Stimulated activated naive B cell treated with anti-CD40 and anti-IgM and Interleukin-4, amounts not matched to agents 10 μg/mL and 1 μg/mL and 100 μg/mL, for 72 hours (primary cell): ENCODE data around the gene CANX.

Experiments used
- ATAC-seq, 2 donors: fragments of 150-1000 bp; cut with Tn5 transposase; replicated peaks; 2 replicates each; pipeline ENCODE4 v1.10.0; 2021; ENCODE audit warnings: moderate library complexity in 1 of 2
- DNase-seq: peaks from one replicate; pipeline ENCODE4 v3.0.0; 2021
- H3K27ac Mint-ChIP-seq: one replicate; pipeline ENCODE4 v1.8.0; 2022; ENCODE audit warnings: mild to moderate bottlenecking, mixed read lengths
- H3K27me3 Mint-ChIP-seq, 2 donors: one replicate each; pipeline ENCODE4 v1.8.0; 2022; ENCODE audit warnings: mixed read lengths in 2 of 2
- H3K36me3 Mint-ChIP-seq, 2 donors: one replicate each; pipeline ENCODE4 v1.8.0; 2022; ENCODE audit warnings: mixed read lengths in 2 of 2, mild to moderate bottlenecking in 1 of 2
- H3K4me1 Mint-ChIP-seq, 2 donors: one replicate each; pipeline ENCODE4 v1.8.0; 2022; ENCODE audit warnings: mixed read lengths in 2 of 2, mild to moderate bottlenecking in 1 of 2
- H3K4me3 Mint-ChIP-seq, 2 donors: one replicate each; pipeline ENCODE4 v1.8.0; 2022; ENCODE audit warnings: mild to moderate bottlenecking in 2 of 2, mixed read lengths in 2 of 2, moderate library complexity in 1 of 2
- H3K9me3 Mint-ChIP-seq, 2 donors: one replicate each; pipeline ENCODE4 v1.8.0; 2022; ENCODE audit warnings: mixed read lengths in 2 of 2, mild to moderate bottlenecking in 1 of 2

The CANX gene

DNA sequence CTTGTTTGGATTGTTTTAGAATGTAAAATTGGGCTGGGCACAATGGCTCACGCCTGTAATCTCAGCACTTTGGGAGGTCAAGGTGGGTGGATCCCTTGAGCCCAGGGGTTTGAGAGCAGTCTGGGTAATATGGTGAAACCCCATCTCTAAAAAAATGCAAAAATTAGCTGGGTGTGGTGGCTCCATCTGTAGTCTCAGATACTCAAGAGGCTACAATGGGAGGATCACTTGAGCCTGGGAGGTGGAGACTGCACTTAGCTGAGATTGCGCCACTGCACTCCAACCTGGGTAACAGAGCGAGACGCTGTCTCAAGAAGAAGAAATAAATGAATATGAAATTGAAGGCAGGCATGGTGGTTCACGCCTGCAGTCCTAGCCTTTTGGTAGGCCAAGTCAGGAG, 55.2 kb downstream of the CANX start:
- ATAC-seq (peak in 1 of 2 donors; percentile 18), DNase-seq (no peak)
- H3K36me3 Mint-ChIP-seq = peaks cover 15 to 24% of the 10 kb centered on the region in 2 donors
- H3K27me3 Mint-ChIP-seq = no peaks in the 10 kb centered on the region
- no peak overlapping the region for H3K4me3 Mint-ChIP-seq
- peaks cover 21 to 45% of the 10 kb centered on the region in 2 donors for H3K4me1 Mint-ChIP-seq
- H3K27ac Mint-ChIP-seq = no peak overlapping the region
- H3K9me3 Mint-ChIP-seq = no peaks in the 10 kb centered on the region

GRCh38 chr5:179755022-179755421, 56.3 kb downstream of the CANX start:
- no peak for DNase-seq
- Mint-ChIP-seq H3K27me3 (no peaks in the 10 kb centered on the region), H3K4me1 (peaks cover 32 to 48% of the 10 kb centered on the region in 2 donors), H3K4me3 (no peak overlapping the region), H3K27ac (no peak overlapping the region), H3K36me3 (peaks cover 12 to 19% of the 10 kb centered on the region in 2 donors), H3K9me3 (no peaks in the 10 kb centered on the region)
- ATAC-seq = no peak

DNA sequence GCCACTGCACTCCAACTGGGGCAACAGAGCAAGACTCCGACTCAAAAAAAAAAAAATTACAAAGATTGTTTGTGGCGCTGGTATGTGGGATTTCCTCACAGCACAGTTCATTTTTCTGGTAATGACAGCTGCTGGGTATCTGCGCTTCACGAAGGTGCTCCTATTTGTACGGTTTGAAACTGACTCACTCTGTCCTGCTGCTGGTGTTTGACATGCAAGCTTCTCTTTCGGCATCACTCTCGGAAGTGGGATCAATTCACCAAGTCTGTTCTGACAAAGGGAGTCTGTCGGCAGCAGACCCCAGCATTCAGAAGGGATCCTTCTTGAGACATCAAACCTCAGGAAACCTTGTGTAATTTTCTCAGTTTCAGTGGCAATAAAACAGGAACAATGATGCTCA, 60.2 kb downstream of the CANX start:
- Mint-ChIP-seq H3K4me3 (no peak overlapping the region), H3K27ac (peak overlapping the region; percentile 48), H3K9me3 (no peaks in the 10 kb centered on the region), H3K27me3 (no peaks in the 10 kb centered on the region), H3K4me1 (peaks cover 48 to 68% of the 10 kb centered on the region in 2 donors), H3K36me3 (peaks cover 2 to 11% of the 10 kb centered on the region in 2 donors)
- DNase-seq (no peak), ATAC-seq (no peak)

DNA sequence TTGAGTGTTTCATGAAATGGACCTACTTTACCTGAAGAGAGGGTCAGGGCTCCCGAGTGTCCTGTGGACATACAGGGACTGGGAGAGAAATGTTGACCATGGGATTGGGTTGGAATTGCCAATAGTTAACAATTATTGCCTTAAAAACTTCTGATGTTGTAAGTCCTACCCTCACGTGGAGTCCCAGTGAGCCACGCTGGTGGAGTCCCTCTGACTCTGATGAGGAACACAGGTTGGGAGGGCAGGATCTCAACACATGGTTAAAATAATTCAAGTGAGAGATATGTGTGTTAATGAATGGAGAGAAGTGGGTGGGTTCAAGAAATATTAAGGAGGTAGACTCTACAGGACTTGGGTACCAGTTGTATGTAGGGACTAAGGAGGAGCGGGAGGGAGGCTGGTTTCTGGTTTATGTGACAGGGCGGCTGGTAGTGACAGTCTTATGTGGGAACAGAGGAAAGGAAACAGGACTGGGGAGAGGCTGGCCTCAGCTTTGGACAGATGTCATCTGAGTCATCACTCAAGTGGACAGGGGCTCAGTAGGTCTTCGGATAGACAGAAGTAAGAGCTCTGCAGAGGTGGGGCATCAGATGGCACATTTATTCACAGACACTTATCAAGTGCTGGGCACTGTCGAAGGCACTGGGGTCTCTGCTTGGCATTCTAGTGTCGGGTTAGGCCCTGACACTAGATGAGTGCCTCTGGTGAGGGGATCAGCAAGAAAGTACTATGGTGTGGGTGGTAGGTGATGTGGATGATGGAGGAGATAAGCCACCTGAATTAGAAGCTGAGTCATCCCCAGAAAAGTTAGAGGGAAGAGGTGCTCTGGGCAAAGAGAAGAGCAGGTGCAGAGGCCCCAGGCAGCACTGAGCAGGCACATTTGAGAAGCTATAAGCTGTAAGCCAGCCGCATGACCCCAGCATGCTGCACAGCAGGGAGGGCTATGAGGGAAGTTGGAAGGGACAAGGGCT, 61.1 kb downstream of the CANX start:
- no peaks in the 10 kb centered on the region for H3K9me3 Mint-ChIP-seq
- H3K36me3 Mint-ChIP-seq = peaks cover 2 to 11% of the 10 kb centered on the region in 2 donors
- H3K27ac Mint-ChIP-seq = peak overlapping the region; percentile 48
- H3K4me1 Mint-ChIP-seq = peaks cover 42 to 63% of the 10 kb centered on the region in 2 donors
- DNase-seq = peak; percentile 13
- peak overlapping the region in 1 of 2 donors; percentile 11 for H3K4me3 Mint-ChIP-seq
- ATAC-seq = peak; percentile 67 to 73
- H3K27me3 Mint-ChIP-seq = no peaks in the 10 kb centered on the region

DNA sequence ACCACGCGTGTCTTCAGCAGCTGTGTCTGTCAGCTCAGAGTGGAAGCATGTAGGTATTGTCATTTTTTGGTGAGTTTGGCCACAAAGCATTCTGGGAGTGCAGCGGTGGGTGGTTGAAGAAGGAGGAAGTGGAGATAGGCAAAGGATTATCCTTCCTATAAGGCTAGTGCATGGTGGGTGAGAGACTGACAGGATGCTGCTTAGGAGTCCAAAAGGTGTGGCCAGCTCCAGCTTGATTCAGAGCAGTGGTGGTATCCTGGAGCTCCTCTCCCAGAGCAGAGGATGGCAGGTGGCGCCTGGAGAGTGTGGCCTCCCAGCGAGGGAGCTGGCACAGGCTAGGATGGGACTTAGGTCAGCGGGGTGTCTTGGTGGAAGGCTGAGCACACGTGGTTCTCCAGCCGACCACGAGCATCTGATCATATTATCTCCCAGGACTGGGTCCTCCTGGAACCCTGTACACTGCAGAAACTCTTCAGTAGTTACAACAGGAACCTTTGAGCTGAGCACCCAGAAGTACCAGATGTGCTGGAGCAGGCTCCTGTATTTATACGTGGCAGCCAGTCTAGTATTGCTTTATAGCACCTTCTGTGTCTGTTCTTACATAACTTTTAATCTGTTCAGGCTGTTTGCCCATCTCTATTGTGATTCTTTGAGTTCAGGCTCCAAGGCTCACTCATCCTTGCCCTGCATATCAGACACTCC, 63.5 kb downstream of the CANX start:
- Mint-ChIP-seq H3K27me3 (no peaks in the 10 kb centered on the region), H3K4me3 (no peak overlapping the region), H3K27ac (peak overlapping the region; percentile 5), H3K4me1 (peaks cover 33 to 63% of the 10 kb centered on the region in 2 donors), H3K36me3 (peaks cover 16% of the 10 kb centered on the region in 2 donors), H3K9me3 (no peaks in the 10 kb centered on the region)
- DNase-seq (peak; percentile 23), ATAC-seq (peak; percentile 80 to 82)

DNA sequence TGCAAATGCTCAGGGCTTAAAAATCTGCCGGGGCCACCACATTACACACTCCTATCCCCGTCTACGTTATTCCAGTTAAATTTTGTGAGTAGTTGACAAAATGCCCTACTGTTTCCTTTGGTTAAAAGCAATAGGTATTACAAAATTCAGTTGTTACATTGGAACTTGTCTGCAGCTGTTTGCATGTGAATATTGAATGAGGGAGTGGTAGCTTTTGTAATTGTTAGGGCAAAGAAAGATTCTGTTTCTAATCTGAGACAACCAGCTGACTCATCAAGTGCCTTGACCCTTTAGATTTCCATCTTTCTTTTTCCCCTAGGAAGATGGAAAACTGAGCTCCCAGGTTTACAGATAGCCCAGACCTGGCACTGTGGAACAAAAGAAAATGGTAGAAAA, 64.0 kb downstream of the CANX start:
- Mint-ChIP-seq H3K27me3 (no peaks in the 10 kb centered on the region), H3K9me3 (no peaks in the 10 kb centered on the region), H3K36me3 (peaks cover 16 to 18% of the 10 kb centered on the region in 2 donors), H3K4me3 (no peak overlapping the region), H3K4me1 (peaks cover 33 to 67% of the 10 kb centered on the region in 2 donors), H3K27ac (no peak overlapping the region)
- DNase-seq (no peak), ATAC-seq (no peak)

DNA sequence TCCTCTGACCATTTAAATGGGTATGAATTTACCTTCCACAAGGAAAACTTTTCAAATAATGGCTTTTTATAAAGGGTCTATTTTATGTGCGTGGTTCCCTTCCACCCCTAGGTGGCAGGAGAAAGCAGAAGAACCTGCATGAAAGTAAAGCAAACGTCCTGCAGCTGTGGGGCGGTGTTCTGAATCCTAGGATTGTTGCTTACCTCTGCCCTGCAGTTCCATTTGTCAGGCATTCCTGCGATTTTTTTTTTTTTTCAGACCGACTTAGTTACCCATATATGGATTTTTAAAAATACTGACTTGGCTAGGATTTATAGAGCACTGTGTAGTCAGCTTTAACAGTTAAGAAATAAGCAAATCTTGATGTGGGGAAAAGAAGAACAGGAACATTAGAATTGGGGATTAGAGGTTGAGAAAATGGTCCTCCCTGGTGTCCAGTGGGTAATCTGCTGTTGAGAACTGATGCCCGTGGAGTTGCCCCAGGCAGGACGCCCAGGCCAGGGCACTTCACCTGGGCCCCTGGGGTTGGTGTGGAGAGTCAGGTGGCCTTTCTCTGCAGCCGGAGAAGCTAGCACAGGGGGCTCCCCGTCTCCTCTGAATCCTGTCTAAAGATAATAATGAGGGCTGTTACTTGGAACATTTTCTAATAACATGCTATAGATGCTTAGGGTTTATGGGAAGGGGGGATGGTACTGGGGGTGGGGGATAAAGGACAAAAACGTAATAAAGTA, 64.6 kb downstream of the CANX start:
- Mint-ChIP-seq H3K9me3 (no peaks in the 10 kb centered on the region), H3K36me3 (peaks cover 16 to 18% of the 10 kb centered on the region in 2 donors), H3K27me3 (no peaks in the 10 kb centered on the region), H3K4me1 (peaks cover 33 to 67% of the 10 kb centered on the region in 2 donors), H3K4me3 (no peak overlapping the region), H3K27ac (no peak overlapping the region)
- ATAC-seq (peak; percentile 57 to 61), DNase-seq (peak; percentile 5)

DNA sequence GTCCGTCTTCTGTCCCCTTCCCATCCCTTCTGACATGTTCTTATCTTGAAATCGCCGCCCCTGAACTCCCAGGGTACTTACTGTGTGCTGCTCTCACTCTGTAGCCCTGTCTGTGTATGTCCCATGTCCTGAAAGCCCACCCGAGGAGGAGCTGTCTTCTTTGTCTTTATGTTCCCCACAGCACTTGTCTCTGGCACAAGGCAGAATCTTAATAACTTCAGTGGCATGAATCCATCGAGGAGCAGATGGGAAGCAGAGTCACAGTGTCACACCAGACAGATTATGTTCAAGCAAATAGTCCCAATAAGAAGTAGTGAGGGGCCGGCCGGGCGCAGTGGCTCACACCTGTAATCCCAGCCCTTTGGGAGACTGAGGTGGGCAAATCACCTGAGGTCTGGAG, 65.3 kb downstream of the CANX start:
- Mint-ChIP-seq H3K4me1 (peaks cover 32 to 65% of the 10 kb centered on the region in 2 donors), H3K27me3 (no peaks in the 10 kb centered on the region), H3K4me3 (no peak overlapping the region), H3K27ac (no peak overlapping the region), H3K9me3 (no peaks in the 10 kb centered on the region), H3K36me3 (peaks cover 16 to 21% of the 10 kb centered on the region in 2 donors)
- DNase-seq (no peak), ATAC-seq (no peak)

- Mint-ChIP-seq H3K9me3 (no peaks in the 10 kb centered on the region), H3K27ac (no peak overlapping the region), H3K4me3 (no peak overlapping the region), H3K27me3 (no peaks in the 10 kb centered on the region), H3K4me1 (peaks cover 20 to 52% of the 10 kb centered on the region in 2 donors), H3K36me3 (peaks cover 20 to 24% of the 10 kb centered on the region in 2 donors)
- no peak for DNase-seq
- ATAC-seq = no peak
Measured at GRCh38 chr5:179765400-179765799, 66.6 kb downstream of the CANX start.

- DNase-seq = no peak
- Mint-ChIP-seq H3K27ac (peak overlapping the region; percentile 42), H3K27me3 (no peaks in the 10 kb centered on the region), H3K4me1 (peaks cover 18 to 47% of the 10 kb centered on the region in 2 donors), H3K9me3 (no peaks in the 10 kb centered on the region), H3K4me3 (no peak overlapping the region), H3K36me3 (peaks cover 17 to 27% of the 10 kb centered on the region in 2 donors)
- ATAC-seq = no peak
Measured at GRCh38 chr5:179766021-179766725, 67.4 kb downstream of the CANX start.

DNA sequence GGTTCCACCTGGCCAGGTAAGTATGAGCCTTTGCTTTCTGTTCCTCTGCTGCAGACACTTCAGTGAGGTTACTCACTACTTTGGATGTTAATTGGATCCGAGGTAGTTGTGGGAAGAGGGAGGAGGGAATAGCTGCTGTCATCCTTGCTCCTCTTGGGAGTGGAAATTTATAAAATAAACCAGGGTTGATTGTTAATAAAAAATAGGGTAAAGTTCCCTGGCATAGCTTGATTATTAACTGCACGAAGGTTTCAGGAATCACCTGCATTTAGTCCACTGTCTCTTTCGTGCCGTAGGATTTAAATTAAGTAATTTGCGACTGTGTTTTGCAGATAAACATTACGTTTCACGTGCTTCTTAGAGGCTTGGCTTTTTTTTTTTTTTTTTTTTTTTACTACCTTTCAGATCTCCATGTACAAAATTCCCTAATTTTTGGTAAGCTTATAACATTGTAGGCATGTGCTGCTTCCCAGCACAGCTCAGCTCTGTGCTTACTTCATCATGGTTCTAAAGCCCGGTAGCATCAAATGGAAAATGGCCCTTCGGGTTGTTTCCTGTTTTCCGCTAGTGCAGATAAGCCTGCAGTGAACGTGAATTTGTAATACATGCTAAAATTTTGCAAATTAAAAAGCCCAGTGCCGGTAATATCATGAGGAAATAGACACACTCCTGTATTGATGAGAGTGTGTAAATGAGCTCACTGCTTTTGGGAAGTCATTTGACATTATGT, 68.1 kb downstream of the CANX start:
- H3K4me3 Mint-ChIP-seq = no peak overlapping the region
- peaks cover 14 to 41% of the 10 kb centered on the region in 2 donors for H3K4me1 Mint-ChIP-seq
- H3K9me3 Mint-ChIP-seq = no peaks in the 10 kb centered on the region
- H3K27ac Mint-ChIP-seq = no peak overlapping the region
- DNase-seq (no peak), ATAC-seq (no peak)
- no peaks in the 10 kb centered on the region for H3K27me3 Mint-ChIP-seq
- H3K36me3 Mint-ChIP-seq = peaks cover 21 to 34% of the 10 kb centered on the region in 2 donors

DNA sequence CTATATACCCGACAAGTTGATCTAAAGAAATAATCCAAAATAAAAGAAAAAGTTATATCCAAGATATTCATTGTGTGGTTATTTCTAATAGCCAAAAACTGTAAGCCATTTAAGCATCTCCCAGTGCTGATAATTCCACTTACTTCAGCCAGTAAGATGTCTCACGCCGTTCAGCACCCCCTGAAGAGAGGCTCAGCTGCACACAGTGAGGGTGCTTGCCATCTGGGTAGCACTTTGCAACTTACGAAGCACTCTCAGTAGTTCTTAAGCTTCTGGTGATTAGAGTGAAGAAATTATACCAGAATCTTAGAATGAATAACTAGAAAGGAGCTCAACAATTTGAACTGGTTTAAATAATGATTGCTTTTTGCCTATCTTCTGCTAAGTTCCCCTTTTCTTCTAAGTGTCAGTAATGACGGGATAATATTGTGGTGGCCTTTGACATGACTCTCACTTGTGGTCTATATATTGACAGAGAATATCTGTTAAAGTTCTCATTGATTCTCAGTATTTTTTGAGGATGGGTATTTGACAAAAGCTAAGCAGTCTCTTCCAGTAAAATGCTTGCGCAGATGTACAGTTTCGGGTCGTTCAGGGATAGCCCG, 68.8 kb downstream of the CANX start:
- H3K4me3 Mint-ChIP-seq = no peak overlapping the region
- no peaks in the 10 kb centered on the region for H3K27me3 Mint-ChIP-seq
- DNase-seq = no peak
- ATAC-seq = no peak
- no peak overlapping the region for H3K27ac Mint-ChIP-seq
- H3K4me1 Mint-ChIP-seq = peaks cover 10 to 34% of the 10 kb centered on the region in 2 donors
- H3K9me3 Mint-ChIP-seq = no peaks in the 10 kb centered on the region
- peaks cover 28 to 41% of the 10 kb centered on the region in 2 donors for H3K36me3 Mint-ChIP-seq
